ENCODE results near the gene RIMKLA. TPM values are rescaled to one million over a fixed set of nuclear protein-coding genes. Genes with fewer than 3 reads are reported as not detected.

Gene RIMKLA
- total RNA-seq, result 0.39 TPM
- long read RNA-seq, partial matches to known transcripts, result 0 of 1 reads
- long read RNA-seq, other reads (novel, unspliced or antisense), result 1 of 1 reads

GRCh38 chr1:42380586-42381279 lies at the start of gene RIMKLA:
Gene RIMKLA, plus strand, starts transcription at chr1:42380792. Its CDS starts 143 bp downstream, at chr1:42380935.
- DNase-seq (ENCODE audit: low spot score), result no peak

- no peak for DNase-seq (ENCODE audit: low spot score)
Measured at GRCh38 chr1:42332877-42333276, 47.7 kb upstream of the RIMKLA start.

- no peak for DNase-seq (ENCODE audit: low spot score)
Measured at GRCh38 chr1:42333662-42334239, 46.8 kb upstream of the RIMKLA start.

- no peak for DNase-seq (ENCODE audit: low spot score)
Measured at GRCh38 chr1:42334240-42335049, 46.1 kb upstream of the RIMKLA start.

- DNase-seq (ENCODE audit: low spot score), result peak; percentile 97
Measured at GRCh38 chr1:42335050-42335808, 45.4 kb upstream of the RIMKLA start, which contains the start of gene FOXJ3. Gene FOXJ3, minus strand, starts transcription at chr1:42335235. Its CDS starts 24,142 bp downstream, at chr1:42311093.

- no peak for DNase-seq (ENCODE audit: low spot score)
Measured at GRCh38 chr1:42335809-42336518, 44.6 kb upstream of the RIMKLA start.

GRCh38 chr1:42336978-42337377 lies 43.6 kb upstream of the RIMKLA start:
- no peak for DNase-seq (ENCODE audit: low spot score)

- no peak for DNase-seq (ENCODE audit: low spot score)
Measured at GRCh38 chr1:42340093-42340492, 40.5 kb upstream of the RIMKLA start.

- no peak for DNase-seq (ENCODE audit: low spot score)
Measured at GRCh38 chr1:42340901-42341300, 39.7 kb upstream of the RIMKLA start.

- DNase-seq (ENCODE audit: low spot score), result no peak
Measured at GRCh38 chr1:42343049-42343448, 37.5 kb upstream of the RIMKLA start.

GRCh38 chr1:42348498-42348897 lies 32.1 kb upstream of the RIMKLA start:
- no peak for DNase-seq (ENCODE audit: low spot score)

GRCh38 chr1:42350086-42350485 lies 30.5 kb upstream of the RIMKLA start:
- DNase-seq (ENCODE audit: low spot score), result no peak

GRCh38 chr1:42358791-42359190 lies 21.8 kb upstream of the RIMKLA start:
- no peak for DNase-seq (ENCODE audit: low spot score)

- DNase-seq (ENCODE audit: low spot score), result no peak
Measured at GRCh38 chr1:42359466-42359865, 21.1 kb upstream of the RIMKLA start.

GRCh38 chr1:42364089-42364488 lies 16.5 kb upstream of the RIMKLA start:
- no peak for DNase-seq (ENCODE audit: low spot score)

- DNase-seq (ENCODE audit: low spot score), result no peak
Measured at GRCh38 chr1:42364542-42364941, 16.1 kb upstream of the RIMKLA start.

- DNase-seq (ENCODE audit: low spot score), result no peak
Measured at GRCh38 chr1:42365118-42365517, 15.5 kb upstream of the RIMKLA start.

- DNase-seq (ENCODE audit: low spot score), result no peak
Measured at GRCh38 chr1:42368096-42368795, 12.3 kb upstream of the RIMKLA start.

- no peak for DNase-seq (ENCODE audit: low spot score)
Measured at GRCh38 chr1:42369471-42369870, 11.1 kb upstream of the RIMKLA start.
